GM18951 (cell line): ENCODE measurements around the gene LIMS1.
"Not testable (repeated sequence)": the region's sequence is repeated elsewhere in the genome, so short reads cannot be mapped to it uniquely, and the experiment has no call there.

Source experiments
- POLR2A ChIP-seq: IDR thresholded peaks from 4 replicates; pipeline ENCODE4 v1.6.1; 2011; ENCODE audit warnings: mild to moderate bottlenecking; ENCODE audit not compliant: insufficient read length, insufficient read depth; ENCODE audit errors: extremely low read depth
- in situ Hi-C: fragments of 300-500 bp; cut with MboI; formaldehyde crosslinking; loops from one replicate; pipeline ENCODE4 v1.12.0; 2022; ENCODE audit warnings: low sequenced_read_pairs, mixed read lengths, inconsistent platforms; ENCODE audit not compliant: unreplicated experiment

The LIMS1 gene

DNA sequence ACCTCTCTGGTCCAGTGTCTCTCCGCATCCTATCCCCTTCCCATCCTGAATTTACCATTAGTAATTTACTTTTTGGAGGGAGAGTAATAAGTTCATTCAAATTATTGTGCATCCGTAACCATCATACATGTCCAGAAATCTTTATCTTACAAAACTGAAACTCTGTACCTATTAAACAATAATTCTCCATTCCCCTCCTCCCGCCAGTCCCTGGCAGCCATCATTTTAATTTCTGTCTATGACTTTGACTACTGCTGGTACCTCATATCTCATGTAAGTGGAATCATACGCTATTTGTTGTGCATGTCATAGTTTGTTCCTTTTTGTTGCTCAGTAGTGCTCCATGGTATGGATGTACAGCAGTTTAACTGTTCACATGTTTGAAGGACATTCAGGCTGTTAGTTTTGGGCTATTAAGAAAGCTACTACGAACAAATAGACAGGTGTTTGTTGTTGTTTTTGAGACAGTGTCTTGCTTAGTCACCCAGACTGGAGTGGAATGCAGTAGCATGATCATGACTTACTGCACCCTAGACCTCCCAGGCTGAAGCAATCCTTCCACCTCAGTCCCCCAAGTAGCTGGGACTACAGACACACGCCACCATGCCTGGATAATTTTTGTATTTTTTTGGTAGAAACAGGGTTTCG, 2.0 kb downstream of the LIMS1 start:
- TF ChIP-seq POLR2A, result no peak

GRCh38 chr2:108536911-108537310, 2.6 kb downstream of the LIMS1 start:
- in situ Hi-C loops, result no loop called here
- no peak for TF ChIP-seq POLR2A

More for the DNA sequence above, 2.0 kb downstream of the LIMS1 start:
- in situ Hi-C loops, result no loop called here

GRCh38 chr2:108538000-108538625, 3.8 kb downstream of the LIMS1 start:
- no peak for TF ChIP-seq POLR2A
- in situ Hi-C loops, result no loop called here

GRCh38 chr2:108541451-108541850, 7.2 kb downstream of the LIMS1 start:
- in situ Hi-C loops, result no loop called here
- no peak for TF ChIP-seq POLR2A

DNA sequence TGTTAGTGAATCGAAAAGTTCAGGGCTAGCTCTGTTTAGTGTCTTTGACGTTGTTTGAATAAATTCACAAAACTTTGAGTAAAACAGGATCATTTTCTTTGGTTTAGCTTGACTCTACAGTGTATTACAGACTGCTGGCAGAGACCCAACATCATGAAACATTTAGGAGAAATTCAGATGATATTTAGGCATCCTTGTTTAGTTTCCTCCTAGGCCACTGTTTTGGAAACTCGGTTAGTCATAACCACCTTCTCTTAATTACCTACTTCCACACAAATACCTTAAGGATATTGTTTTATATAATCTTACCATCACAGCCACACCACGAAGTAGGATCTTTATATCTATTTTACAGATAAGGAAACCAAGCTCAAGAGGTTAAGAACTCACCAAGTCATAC, 7.8 kb downstream of the LIMS1 start:
- in situ Hi-C loops, result no loop called here
- TF ChIP-seq POLR2A, result no peak

DNA sequence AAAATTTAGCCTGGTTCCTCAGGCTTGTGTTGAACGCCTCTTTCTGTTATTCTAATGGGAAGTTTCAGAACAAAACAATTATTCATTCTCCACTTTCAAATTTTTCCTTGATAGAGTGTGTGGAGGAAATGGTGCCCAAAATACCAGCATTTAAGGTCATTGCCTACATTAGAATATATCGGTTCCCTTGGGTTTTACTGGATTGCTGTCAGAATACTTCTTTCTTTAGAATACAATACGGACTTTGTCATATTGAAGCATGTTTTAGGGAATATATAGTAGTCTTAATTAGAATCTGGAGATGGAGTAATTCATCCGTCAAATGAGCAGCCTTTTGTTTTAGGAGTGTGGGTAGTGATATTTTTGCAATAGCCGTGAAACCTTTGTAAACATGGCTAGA, 13.3 kb downstream of the LIMS1 start:
- no peak for TF ChIP-seq POLR2A
- in situ Hi-C loops, result no loop called here

- in situ Hi-C loops, result no loop called here
- no peak for TF ChIP-seq POLR2A
Observed at GRCh38 chr2:108548208-108549003, 14.1 kb downstream of the LIMS1 start.

DNA sequence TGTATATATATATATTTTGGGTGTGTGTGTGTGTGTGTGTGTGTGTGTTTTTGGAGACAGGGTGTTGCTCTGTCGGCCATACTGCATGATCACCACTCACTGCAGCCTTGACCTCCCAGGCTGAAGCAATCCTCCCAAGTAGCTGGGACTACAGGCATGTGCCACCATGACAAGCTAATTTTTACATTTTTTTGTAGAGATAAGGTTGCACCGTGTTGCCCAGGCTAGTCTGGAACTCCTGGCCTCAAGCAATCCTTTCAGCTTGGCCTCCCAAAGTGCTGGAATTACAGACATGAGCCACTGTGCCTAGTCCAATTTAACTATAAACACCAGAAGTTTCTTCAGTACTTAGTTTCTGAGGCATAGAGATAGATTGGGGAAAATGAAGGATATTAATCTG, 18.3 kb downstream of the LIMS1 start:
- no peak for TF ChIP-seq POLR2A
- in situ Hi-C loops, result no loop called here

DNA sequence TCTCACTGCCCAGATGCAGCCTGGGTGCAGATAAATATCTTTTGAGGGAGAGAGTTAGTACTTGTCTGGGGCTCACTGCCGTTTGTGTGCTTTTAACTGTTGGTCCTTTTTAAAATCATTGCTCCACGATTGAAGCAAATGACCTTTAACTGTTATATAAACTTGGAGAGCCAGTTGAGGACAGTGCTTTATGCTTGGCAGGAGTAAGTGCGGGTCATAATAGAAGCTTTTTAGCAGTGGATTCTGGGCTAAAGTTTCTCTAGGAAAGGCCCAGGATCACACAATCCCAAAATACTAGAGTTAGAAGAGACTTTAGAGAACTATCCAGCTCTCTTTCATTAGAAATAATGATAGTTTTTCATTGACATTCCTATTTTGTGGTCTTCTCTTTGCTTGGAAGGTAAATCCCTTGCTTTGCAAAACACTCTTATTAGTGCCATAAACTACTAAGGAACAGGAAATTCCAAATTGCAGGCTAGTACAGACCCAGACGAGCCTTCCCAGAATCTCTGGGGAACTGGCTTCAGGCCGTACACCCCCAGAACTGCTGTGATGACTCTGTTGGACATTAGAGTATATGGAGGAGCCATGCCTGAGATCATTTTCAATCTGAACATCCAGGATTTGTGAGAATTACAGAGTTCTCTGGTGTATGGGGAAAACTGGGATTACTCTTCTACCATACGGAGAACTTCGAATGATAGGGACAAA, 19.1 kb downstream of the LIMS1 start:
- in situ Hi-C loops, result no loop called here

DNA sequence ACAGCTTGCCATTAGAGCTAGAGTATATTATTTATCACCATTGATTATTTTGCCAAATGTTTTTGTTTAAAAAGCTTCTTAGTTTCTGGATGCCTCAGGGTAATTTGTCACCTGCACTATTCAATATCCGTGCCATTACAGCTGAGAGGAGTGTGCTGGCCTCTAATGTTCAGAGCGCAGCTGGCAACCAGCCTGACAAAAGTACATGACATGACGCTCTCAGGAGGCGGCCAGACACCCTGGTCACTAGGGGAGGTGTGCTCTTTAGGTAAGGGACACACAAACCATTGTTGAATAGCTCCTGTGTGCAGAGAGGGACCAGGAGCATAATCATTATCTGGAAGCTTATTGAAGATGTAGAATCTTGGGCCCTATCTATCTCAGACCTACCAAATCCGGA, 20.3 kb downstream of the LIMS1 start:
- no peak for TF ChIP-seq POLR2A
- in situ Hi-C loops, result no loop called here

More for the DNA sequence above, 19.1 kb downstream of the LIMS1 start:
- TF ChIP-seq POLR2A, result no peak

GRCh38 chr2:108555572-108555971, 21.3 kb downstream of the LIMS1 start:
- no peak for TF ChIP-seq POLR2A
- in situ Hi-C loops, result no loop called here

DNA sequence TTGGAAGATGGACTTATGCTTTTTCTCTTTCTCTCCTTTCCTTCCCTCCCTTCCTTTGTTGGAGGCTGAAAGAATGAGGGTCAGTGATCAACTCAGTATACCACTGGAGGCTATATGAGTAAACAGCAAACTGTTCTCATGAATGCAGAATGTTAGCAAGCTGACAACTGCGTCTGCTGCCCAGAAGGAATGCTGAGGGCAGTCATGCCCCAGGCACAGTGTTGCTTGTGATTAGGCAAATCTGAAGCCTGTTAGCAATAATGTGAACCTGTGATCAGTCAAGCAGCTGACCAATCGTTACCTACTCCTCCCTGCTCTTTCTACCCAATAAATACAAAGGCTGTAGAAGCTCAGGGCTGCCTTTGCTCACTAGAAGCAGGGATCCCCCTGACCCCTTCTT, 22.3 kb downstream of the LIMS1 start:
- in situ Hi-C loops, result not testable (repeated sequence)

DNA sequence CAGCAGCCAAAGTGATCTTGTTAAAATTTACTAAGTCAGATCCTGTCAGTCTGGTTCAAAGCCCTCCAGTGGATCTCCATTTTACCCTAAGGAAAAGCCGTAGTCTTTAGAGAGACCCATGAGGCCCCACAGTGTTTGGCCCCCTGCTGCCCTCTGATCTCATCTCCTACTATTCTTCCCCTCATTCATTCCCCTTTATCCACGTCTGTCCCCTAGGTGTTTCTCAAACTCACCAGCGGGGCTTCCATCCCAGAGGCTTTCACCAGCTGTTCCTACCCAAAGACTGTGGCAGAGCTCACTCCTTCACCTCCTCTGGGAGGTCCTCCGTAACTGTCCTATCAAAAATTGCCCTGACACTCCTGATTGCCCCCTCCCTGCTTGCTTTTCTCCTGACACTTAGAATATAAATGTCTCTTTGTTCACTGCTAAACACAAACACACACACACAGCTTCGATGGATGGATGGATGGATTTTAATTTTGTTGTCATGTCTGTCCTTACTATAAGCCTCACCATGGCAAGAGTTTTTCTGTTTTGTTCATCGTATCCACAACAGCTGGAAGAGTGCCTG, 26.1 kb downstream of the LIMS1 start:
- TF ChIP-seq POLR2A, result no peak
- in situ Hi-C loops, result no loop called here
